ENCODE results near the gene NOTCH1. TPM values are rescaled to one million over a fixed set of nuclear protein-coding genes. Genes with fewer than 3 reads are reported as not detected.
"Not testable (repeated sequence)": the region's sequence is repeated elsewhere in the genome, so short reads cannot be mapped to it uniquely, and the experiment has no call there.

NOTCH1 gene
- polyA plus RNA-seq, 1 donor = 38.6 TPM

GRCh38 chr9:136578915-136579649 lies 33.2 kb upstream of the NOTCH1 start:
- no peak for DNase-seq

DNA sequence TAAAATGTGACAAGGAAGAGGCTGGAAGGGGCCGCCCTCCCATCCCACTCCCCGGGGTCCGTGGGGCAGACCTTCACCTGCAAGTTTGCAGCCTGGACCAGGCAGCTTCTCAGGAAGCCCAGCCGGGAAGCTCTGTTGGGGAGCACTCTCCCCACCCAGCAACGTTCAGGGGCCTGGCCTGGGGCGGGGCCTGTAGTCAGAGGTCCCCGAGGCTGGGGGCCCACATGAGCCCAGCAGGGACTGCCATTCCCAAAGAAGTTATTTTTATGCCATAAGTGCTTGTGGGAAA lies 32.7 kb upstream of the NOTCH1 start:
- no peak for DNase-seq

GRCh38 chr9:136577941-136578625 lies 32.2 kb upstream of the NOTCH1 start:
- no peak for DNase-seq

DNA sequence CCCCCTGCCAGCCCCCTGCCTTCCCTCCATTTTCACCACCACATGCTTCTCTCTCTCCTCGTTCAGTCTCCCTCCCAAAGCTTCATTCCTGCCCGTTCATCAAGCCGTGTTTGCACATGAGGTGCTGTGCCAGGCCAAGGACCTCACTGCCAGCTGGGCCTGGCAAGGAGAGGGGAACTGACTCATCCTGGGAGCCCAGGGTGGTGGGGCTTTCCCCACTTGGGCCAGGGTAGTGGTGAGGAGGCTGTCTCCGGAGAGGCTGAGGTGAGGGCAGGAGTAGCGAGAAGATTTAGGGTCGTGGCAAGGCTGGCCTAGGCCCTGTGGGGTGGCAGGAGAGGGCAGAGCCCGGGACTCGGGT lies 30.4 kb upstream of the NOTCH1 start:
- no peak for DNase-seq

DNA sequence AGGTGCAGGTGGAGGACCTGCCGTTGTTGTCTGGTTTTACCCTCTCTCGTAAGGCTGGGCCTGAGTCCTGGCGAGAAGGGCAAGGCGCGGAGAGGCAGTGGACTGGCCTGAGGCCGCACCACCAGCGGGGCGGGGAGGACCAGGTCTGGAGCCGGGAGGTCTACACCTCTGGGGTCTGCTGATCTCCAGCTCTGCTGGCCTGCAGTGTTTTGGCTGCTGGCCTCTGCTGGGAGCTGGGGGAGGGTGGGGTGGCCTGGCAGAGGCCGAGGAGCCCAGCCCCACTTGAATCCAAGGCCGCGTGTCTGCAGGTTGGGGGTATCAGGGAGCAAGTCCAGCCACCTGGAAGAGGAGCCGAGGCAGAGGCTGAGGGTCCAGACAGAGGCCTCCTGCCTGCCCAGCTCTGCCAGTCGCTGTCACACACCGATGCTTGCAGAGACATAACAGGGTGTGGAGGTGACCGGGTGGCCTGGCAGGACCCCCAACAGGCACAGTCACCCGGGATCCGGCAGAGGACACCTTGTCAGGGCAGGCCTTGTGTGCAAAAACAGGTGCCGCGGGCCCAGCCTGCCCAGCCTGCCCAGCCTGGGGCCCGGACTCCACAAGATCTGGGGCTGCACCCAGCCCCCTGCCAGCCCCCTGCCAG lies 29.9 kb upstream of the NOTCH1 start:
- no peak for DNase-seq

DNA sequence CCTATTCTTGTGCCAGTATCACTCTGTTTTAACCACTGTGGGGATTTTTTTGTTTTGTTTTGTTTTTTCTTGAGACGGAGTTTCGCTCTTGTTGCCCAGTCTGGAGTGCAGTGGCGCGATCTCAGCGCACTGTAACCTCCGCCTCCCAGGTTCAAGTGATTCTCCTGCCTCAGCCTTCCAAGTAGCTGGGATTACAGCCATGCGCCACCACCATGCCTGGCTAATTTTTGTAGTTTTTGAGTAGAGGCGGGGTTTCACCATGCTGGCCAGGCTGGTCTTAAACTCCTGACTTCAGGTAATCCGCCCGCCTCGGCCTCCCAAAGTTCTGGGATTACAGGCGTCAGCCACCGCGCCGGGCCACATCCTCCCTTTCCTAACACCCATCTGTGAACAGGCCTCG lies 28.8 kb upstream of the NOTCH1 start:
- not testable (repeated sequence) for DNase-seq

DNA sequence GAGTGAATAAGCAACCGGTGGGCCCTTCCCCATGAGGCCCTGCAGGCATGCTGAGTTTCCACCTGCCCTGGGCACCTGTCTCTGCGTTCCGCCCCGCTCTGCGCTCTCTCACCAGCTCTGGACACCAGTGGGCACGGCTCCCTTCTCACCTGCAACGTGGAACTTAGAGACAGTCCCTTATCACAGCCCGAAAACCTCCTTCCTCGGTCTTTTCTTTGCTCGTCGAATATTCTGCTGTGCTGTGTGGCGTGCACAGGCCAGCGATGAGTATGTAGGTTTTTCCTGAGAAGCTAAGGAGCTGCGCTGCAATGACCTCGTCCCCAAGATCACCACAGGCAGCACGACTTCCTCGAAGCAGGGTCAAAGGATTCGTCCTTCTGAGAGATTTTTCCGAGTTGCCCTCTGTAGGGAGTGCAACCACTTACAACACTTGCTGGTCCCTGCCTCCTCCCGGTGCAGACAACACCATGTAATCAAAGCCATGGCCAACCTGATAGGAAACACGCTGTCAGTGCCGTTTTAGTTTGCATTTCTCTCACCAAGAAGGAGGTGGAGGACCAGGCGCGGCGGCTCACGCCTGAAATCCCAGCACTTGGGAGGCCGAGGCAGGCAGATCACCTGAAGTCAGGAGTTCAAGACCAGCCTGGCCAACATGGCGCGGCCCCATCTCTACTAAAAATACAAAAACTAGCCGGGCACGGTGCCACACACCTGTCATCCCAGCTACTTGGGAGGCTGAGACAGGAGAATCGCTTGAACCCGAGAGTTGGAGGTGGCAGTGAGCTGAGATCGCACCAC lies 27.2 kb upstream of the NOTCH1 start:
- no peak for DNase-seq

GRCh38 chr9:136572003-136572827 lies 26.4 kb upstream of the NOTCH1 start:
- no peak for DNase-seq

DNA sequence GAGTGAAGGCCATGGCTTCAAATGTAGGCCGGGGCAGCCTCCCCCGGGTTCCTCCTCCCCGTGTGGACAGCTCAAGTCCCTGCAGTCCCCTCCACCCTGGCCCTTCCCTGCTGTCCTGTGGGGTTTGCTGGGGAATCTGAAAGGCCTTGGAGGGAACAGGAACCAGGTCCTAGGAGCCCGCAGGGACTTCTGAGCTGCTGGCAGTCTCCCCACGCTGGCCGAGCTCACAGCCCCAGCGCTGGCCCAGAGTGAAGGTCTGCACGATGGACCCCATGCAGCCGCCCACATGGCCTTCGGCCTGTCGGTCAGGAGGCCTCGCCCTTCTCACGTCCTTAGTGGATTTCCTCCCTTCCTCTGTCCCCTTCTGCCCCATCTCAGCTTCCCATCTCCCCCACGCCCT lies 25.7 kb upstream of the NOTCH1 start:
- DNase-seq = no peak

DNA sequence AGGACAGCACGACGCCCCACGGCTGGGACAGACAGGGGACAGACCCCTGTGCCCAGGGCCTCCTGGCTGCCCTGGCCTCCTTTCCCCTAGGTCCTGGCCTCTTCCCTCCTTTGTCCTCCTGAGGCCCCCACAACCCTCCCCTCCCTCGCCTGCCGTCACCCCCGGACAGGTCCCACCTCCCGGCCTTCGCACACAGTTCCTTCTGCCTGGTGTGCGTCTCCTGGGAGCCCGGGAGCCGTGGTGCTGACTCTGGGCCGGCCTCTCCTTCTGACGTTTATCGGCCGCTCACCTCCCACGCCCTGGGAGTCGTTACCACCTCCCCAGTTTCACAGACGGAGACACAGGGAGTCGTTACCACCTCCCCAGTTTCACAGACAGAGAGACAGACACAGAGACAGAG lies 25.1 kb upstream of the NOTCH1 start:
- no peak for DNase-seq

- no peak for DNase-seq
Observed at GRCh38 chr9:136570191-136570845, 24.5 kb upstream of the NOTCH1 start.

- no peak for DNase-seq
Observed at GRCh38 chr9:136569526-136570148, 23.8 kb upstream of the NOTCH1 start.

DNA sequence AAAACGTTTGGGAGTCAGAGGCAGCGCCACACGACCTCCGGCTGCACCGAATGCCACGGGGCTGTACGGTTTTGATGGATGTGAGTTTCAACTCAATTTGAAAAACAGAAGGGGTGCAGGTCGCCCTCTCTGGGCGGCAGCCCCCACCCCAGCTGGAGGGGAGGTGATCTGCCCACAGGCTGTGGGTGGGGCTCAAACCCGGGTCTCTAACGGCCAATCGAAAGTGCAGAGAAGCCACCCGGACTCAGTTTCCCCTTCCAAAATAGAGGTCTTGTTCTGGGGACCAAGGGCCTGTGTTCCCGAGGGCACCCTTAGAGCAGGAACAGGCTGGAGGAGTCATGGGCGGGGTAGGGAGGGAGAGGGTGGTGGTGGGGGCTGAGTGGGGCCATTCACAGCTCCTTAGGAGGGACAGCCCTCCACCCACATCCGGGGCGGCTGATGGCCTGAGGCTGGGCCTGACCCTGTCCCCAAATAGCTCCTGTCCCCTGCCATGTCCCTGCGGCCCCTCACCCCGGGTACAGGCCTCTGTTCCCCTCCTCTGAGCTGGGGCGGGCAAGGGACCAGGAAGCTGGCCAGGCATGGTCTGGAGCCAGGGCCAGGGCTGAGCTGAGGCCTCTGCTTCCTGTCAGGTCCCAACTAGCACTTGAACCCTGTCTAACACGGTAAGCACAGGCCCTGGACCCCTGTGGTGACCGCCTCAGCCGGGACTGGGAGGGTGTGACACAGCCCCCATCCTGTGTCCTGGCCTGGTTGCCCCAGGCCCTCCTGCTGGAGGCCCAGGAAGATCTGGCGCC lies 22.6 kb upstream of the NOTCH1 start:
- no peak for DNase-seq

GRCh38 chr9:136567651-136568287 lies 21.9 kb upstream of the NOTCH1 start:
- DNase-seq = no peak

DNA sequence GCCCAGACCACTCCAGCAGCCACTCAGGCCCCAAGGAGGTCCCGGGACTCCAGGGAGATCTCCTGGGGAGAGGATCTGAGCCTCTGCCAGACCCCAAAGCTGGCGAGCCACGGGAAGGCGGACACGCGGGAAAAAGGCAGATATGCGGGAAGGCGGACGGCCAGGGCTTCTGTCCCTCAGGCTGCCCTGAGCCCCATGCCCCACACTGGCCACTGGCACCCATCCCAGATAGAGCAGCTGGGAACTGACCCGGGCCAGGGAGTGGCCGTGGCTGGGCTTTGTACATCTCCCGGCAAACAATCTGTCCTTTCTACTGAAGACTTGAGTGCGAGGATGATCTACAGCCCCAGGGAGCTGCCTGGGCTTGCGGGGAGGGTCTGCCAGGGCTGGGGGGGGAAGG lies 21.1 kb upstream of the NOTCH1 start:
- no peak for DNase-seq

DNA sequence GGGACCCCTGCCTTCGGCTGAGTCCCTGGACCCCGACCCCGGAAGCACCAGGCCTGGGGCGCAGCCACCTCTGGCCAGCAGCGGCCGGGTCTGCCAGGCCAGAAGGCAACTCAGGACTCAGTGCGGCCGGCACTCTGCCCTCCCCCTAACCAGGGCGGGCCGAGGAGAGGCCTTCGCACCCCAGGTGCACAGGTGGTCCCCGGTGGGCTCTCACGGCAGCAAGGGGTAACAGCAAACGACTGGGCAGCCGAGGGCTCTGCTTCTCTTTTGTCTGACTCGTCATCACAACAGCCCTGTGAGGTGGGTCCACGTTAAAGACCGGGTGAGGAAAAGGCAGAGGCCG lies 20.7 kb upstream of the NOTCH1 start:
- DNase-seq = no peak

DNA sequence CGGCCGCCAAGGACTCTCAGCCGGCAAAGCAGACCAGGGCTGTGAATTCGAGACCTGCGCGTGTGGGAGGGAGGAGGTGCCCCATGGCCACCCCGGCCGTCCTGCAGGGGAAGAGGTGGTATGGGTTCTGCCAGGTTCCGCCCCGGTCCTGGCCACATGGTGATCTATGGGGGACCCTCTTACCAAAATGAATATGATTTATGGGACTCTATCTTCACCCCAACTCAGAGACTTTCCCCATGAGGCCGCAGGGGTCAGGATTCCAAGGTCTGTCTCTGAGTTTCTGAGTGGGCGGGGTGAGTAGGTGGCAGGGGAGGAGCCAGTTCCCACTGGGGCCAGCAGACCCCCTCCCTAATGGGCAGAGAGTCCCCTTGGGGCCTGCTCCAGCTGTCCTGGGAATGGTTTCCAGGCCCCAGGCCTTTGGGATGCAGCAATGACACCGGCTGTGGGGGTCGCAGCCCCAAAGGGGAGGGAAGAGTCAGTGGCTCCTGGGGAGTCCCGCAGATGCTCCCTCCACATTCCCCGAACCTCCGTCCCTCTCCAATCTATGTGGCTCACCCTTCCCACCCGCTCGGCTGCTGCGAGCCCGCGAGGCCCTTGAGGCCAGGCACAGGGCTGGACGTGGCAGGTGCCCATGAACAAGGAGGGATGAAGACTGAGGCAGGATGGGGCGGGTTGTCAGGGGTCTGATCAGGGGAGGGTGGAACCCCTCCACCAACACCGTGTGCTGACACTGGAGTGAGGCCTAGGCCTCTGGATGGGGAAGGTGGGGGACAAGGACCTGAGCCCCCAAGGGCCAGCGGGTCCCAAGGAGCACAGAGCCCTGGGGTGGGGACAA lies 20.1 kb upstream of the NOTCH1 start:
- DNase-seq = no peak

GRCh38 chr9:136565086-136565714 lies 19.4 kb upstream of the NOTCH1 start:
- no peak for DNase-seq

Data from hindlimb muscle (tissue), 1 donor.